Stomach (tissue), 4 donors: ENCODE results near the gene CACUL1.

Experiments used
- POLR2AphosphoS5 ChIP-seq, 3 donors: sonication (generic); formaldehyde crosslinking; IDR thresholded peaks; one replicate each; pipeline ENCODE4 v1.6.1; 2016; ENCODE audit warnings: antibody characterized with exemption in 3 of 3
- TF ChIP-seq, protein P1 (sequence below), 7 experiments: fragments of 450-650 bp in 4 of 7; fragments of 200-600 bp in 3 of 7; sonication (generic) in 3 of 7; IDR thresholded peaks; one replicate each; pipeline ENCODE4 v1.5.1; 2016 to 2019; ENCODE audit warnings: antibody characterized with exemption in 7 of 7, control low read depth in 2 of 7, mild to moderate bottlenecking in 1 of 7

DNA sequence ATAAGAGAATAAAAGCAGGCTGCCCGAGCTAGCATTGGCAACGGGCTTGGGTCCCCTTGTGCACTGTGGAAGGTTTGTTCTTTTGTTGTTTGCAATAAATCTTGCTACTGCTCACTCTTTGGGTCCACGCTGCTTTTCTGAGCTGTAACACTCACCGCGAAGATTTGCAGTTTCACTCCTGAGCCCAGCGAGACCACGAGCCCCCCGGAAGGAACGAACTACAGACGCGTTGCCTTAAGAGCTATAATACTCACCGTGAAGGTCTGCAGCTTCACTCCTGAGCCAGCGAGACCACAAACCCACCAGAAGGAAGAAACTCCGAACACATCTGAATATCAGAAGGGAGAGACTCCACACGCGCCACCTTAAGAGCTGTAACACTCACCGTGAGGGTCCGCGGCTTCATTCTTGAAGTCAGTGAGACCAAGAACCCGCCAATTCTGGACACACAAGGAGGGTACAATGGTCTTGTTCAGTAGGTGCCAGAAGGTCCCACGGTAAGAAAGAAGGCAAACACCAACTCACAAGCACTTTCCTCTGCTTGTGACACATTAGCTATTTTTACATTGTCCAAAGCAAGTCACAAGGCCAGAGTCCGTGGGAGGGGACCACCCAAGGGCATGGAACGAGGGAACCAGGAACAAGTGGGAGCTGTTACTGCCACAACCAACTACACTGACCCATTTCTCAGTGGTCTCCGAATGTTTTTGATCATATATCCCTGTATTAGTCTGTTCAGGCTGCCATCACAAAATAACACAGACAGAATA, 29.2 kb upstream of the CACUL1 start:
- TF ChIP-seq, protein P1, sequence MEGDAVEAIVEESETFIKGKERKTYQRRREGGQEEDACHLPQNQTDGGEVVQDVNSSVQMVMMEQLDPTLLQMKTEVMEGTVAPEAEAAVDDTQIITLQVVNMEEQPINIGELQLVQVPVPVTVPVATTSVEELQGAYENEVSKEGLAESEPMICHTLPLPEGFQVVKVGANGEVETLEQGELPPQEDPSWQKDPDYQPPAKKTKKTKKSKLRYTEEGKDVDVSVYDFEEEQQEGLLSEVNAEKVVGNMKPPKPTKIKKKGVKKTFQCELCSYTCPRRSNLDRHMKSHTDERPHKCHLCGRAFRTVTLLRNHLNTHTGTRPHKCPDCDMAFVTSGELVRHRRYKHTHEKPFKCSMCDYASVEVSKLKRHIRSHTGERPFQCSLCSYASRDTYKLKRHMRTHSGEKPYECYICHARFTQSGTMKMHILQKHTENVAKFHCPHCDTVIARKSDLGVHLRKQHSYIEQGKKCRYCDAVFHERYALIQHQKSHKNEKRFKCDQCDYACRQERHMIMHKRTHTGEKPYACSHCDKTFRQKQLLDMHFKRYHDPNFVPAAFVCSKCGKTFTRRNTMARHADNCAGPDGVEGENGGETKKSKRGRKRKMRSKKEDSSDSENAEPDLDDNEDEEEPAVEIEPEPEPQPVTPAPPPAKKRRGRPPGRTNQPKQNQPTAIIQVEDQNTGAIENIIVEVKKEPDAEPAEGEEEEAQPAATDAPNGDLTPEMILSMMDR (IDR thresholded peaks at IDR 0.05), result no peak
- no peak for TF ChIP-seq POLR2AphosphoS5 (IDR thresholded peaks at IDR 0.05)
